GM03348 (cell line): ENCODE results near the gene SPOP.
"Not testable (repeated sequence)": the region's sequence is repeated elsewhere in the genome, so short reads cannot be mapped to it uniquely, and the experiment has no call there.

Experiments used
- DNase-seq: peaks from one replicate; pipeline ENCODE4 v3.0.0; 2012; ENCODE audit warnings: low spot score

Gene SPOP

DNA sequence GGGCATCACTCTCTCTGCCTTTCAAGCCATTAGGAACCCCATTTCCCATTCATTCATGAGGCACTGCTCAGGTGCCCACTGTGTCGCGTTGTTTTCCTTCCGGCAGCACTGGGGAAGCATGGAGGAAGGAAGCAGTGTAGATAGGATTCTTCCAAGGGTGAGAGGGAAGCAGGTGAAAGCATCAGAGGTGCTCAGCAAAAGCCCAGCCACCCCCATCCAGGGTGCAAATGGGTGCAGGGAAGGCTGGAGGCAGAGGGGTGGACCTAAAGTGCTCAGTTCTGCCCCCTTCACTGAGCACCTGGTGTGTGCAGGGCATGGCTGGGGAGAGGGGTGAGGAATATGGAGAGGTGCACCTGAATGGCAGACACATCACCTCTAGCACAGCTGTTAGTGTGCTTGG lies 105.7 kb downstream of the SPOP start:
- DNase-seq: no peak

- no peak for DNase-seq
Measured at GRCh38 chr17:49571764-49572163, 106.1 kb downstream of the SPOP start.

DNA sequence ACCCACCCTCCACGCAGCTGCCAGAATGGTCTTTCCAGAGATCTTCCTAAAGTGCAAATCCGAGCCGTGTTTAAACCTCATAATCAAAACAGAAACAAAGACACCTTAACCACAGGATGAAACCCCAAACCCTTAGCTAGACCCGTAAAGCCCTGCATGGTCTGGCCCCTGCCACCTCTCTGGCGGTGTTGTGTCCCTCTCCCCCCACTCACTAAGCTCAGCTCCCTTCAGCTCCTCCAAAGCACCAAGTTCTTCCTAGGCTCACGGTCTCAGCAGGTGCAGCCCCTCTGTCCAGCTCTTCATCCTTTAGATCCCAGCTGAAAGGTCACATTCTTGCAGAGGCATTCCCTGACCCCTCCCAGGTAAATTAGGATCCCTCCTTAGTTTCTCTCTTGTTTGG lies 106.6 kb downstream of the SPOP start:
- no peak for DNase-seq

- no peak for DNase-seq
Measured at GRCh38 chr17:49570540-49571242, 107.2 kb downstream of the SPOP start.

- DNase-seq: not testable (repeated sequence)
Measured at GRCh38 chr17:49568695-49569047, 109.2 kb downstream of the SPOP start.

GRCh38 chr17:49567871-49568694 lies 109.8 kb downstream of the SPOP start:
- DNase-seq: peak; percentile 86

DNA sequence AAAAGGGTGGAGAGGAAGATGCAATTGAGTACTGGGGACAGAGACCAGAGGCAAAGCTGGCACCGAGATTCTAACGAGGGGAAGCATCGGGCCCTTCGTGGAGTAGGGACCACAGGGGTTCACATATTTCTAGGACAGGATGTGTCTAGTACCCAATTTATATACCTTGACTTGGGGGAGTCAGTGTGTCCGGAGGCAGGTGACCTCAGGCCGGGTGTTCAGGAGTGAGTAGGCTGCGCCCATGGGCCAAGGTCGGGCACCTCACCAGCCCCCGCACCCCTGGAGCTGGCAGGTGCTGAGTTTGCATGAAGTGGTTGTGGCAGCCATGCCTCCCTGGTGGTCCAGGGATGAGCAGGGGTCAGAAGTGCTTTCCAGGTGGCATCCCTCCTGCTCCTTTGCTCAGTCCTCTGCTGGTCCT lies 110.8 kb downstream of the SPOP start:
- DNase-seq: no peak

DNA sequence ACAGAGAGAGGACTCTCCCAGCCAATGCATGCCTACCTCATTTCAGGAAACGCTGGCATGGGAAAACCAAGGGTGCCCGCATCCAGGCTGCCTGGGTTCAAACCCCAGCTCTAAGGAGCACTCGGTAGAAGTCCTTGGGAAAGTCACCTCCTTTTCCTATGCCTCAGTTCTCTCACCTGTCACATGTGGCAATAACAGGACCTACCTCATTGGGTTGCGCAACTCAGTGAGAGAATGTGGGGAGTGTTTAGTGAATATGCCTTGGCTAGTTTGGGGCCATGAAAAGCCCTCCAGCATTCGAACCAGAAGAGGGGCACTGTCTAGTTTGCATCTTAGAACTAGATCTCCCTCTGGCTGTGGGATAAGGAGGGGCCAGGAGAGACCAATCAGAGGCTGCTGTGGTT lies 111.2 kb downstream of the SPOP start:
- DNase-seq: no peak

- DNase-seq: no peak
Measured at GRCh38 chr17:49565948-49566491, 111.9 kb downstream of the SPOP start.

GRCh38 chr17:49564638-49565037 lies 113.3 kb downstream of the SPOP start:
- no peak for DNase-seq

DNA sequence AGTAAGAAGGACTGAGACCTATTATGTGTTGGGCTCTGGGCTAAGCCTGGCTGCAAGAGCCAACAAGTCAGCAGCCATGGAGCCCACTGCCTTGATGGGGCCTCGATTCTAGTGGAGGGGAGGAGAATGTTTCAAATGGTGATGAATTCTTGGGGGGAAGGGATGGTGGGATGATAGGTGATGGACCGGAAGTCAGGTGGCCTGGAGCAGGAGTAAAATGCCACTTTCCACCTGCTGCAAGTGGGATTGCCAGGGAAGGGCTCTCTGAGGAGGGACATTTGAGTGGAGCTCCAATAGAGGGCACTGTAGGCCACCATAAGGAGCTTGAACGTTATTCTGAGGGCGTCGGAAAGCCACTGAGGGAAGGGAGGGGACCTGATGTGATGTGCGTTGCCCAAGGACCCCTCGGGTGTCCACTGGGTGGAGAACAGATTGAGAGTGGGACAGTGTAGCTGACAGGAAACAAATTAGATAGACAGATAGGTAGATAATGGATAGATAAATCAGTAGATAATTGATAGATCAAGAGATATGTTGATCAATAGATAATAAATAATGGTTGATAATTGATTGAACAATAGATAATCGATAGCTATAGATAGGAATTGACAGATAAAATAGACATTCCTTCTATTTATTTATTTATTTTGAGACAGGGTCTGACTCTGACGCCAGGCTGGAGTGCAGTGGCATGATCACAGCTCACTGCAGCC lies 120.4 kb downstream of the SPOP start:
- peak; percentile 46 for DNase-seq

GRCh38 chr17:49556223-49556943 lies 121.5 kb downstream of the SPOP start:
- peak; percentile 91 for DNase-seq

GRCh38 chr17:49555495-49556222 lies 122.2 kb downstream of the SPOP start:
- DNase-seq: no peak

DNA sequence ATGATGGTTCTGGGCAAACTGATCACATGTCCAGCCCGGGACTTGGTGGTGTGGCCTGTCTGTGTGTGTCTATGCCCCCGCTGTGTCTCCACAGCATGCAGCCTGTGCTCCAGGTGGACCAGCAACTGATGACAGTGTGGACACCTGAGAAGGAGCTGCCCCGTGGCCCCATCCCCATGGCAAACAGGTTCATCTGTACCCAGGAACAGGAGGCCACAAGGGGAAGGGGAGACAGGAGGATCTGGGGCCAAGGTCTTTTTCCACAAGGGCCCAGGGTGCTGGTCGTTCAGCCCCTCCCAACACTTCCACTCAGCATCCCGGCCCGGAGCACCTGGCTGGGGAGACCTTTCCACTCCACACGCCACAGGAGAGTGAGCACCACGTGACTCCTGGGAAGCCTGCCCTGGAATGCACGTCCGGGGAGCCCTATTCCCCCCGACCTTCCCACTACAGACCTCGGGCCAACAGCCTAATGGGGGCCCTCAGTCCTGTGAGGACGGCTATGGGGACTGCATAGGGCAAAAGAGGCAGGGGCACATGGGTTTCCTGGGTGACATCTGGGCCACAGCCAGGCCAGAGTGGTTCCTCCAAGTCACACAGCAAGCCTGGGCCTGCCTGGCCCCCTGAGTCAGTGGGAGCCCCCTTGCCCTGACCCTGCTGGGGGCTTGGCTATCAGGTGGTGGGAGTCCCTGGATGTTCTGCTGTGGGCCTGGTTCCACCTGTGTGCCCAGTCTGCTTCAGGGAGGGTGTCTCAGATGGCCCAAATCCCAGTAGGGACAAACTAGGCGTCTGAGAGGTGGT lies 123.0 kb downstream of the SPOP start:
- DNase-seq: no peak

GRCh38 chr17:49553676-49554335 lies 124.1 kb downstream of the SPOP start:
- no peak for DNase-seq

GRCh38 chr17:49552070-49552751 lies 125.7 kb downstream of the SPOP start:
- DNase-seq: no peak

GRCh38 chr17:49551221-49552069 lies 126.5 kb downstream of the SPOP start:
- DNase-seq: no peak

- not testable (repeated sequence) for DNase-seq
Measured at GRCh38 chr17:49550764-49551163, 127.1 kb downstream of the SPOP start.
